Lung (tissue), 16 donors: ENCODE data around the gene MEG3. TPM values are rescaled to one million over a fixed set of nuclear protein-coding genes. Genes with fewer than 3 reads are reported as not detected.

ENCODE experiments used
- ATAC-seq: fragments of 200-7000 bp; cut with Tn5 transposase; one replicate; pipeline ENCODE4 v1.9.1; 2020; ENCODE audit warnings: moderate number of reproducible peaks; ENCODE audit not compliant: insufficient read depth, low FRiP score
- DNase-seq, 3 donors: peaks; one replicate each; pipeline ENCODE4 v3.0.0-alpha.2; 2013 to 2017
- H3K27ac ChIP-seq, 2 donors: one replicate each; pipeline ENCODE4 v1.5.1; 2013; ENCODE audit warnings: mild to moderate bottlenecking in 2 of 2, moderate library complexity in 2 of 2, control low read depth in 1 of 2, inconsistent platforms in 1 of 2, low read depth in 1 of 2, low read length in 1 of 2
- H3K27me3 ChIP-seq, 3 donors: one replicate each; pipeline ENCODE4 v1.5.1; 2013; ENCODE audit warnings: low read length in 2 of 3; ENCODE audit not compliant: control insufficient read depth in 3 of 3, insufficient read depth in 3 of 3
- H3K36me3 ChIP-seq, 4 donors: one replicate each; pipeline ENCODE4 v1.5.1; 2013; ENCODE audit warnings: low read length in 4 of 4, mild to moderate bottlenecking in 1 of 4, moderate library complexity in 1 of 4; ENCODE audit not compliant: control insufficient read depth in 4 of 4, insufficient read depth in 4 of 4
- H3K4me1 ChIP-seq, 5 donors: one replicate each; pipeline ENCODE4 v1.5.1; 2013; ENCODE audit warnings: low read length in 5 of 5, mild to moderate bottlenecking in 2 of 5, moderate library complexity in 1 of 5; ENCODE audit not compliant: control insufficient read depth in 5 of 5, insufficient read depth in 5 of 5
- H3K4me3 ChIP-seq: one replicate; pipeline ENCODE4 v1.5.1; 2013; ENCODE audit warnings: mild to moderate bottlenecking, control low read depth, moderate library complexity
- H3K9ac ChIP-seq, 2 donors: one replicate each; pipeline ENCODE4 v1.5.1; 2013; ENCODE audit warnings: low read length in 2 of 2, control low read depth in 1 of 2; ENCODE audit not compliant: insufficient read depth in 1 of 2
- H3K9me3 ChIP-seq, 4 donors: one replicate each; pipeline ENCODE4 v1.5.1; 2013; ENCODE audit warnings: low read length in 3 of 4, mild to moderate bottlenecking in 1 of 4, moderate library complexity in 1 of 4; ENCODE audit not compliant: control insufficient read depth in 4 of 4, insufficient read depth in 3 of 4
- CTCF ChIP-seq: IDR thresholded peaks from 2 replicates; pipeline ENCODE4 v1.5.1; 2012; ENCODE audit warnings: mild to moderate bottlenecking; ENCODE audit errors: control extremely low read depth, extremely low read depth
- WGBS, 2 donors: extraction: QIAGEN DNeasy Blood & Tissue Kit; methylation state at CpG; one replicate each; pipeline ENCODE4 v1.1.7; 2013; 5-methylcytosine and 5-hydroxymethylcytosine counted together
- long read RNA-seq, 5 donors: transcript quantifications; one replicate each; lab custom pipeline, GENCODE V29; 2026
- polyA plus RNA-seq, 2 donors: library from polyadenylated mRNA; stranded (reverse); fragments of 200-250 nt; gene quantifications; one replicate each; pipeline ENCODE4 v1.2.1, GENCODE V29; 2013
- total RNA-seq, 2 donors: library from RNA; depleted of rRNA in 1 of 2; stranded (reverse); fragments of >200 nt in 1 of 2; gene quantifications; one replicate each; pipeline ENCODE4 v1.2.1, GENCODE V29; 2014 to 2021
- donor health status: control.
- donor health status: control.
- donor health status: Bipolar disorder and iron deficiency.
- donor health status: healthy.
- donor health status: DM: yes; HTN: yes; CAD: no.

The MEG3 gene
- total RNA-seq (100 to 1,000 TPM in 1 of 2 donors, 1 to 10 TPM in 1; 8.0 to 267 TPM), polyA plus RNA-seq (10 to 100 TPM in 1 of 2 donors, 1 to 10 TPM in 1; 5.9 to 21.6 TPM)
- long read RNA-seq, donor 1, full-length matches to known transcripts: 153 of 160 reads
- long read RNA-seq, donor 1, partial matches to known transcripts: 7 of 160 reads
- long read RNA-seq, donor 1, other reads (novel, unspliced or antisense): 0 of 160 reads
- long read RNA-seq, donor 2, full-length matches to known transcripts: 35 of 35 reads
- long read RNA-seq, donor 2, partial matches to known transcripts: 0 of 35 reads
- long read RNA-seq, donor 2, other reads (novel, unspliced or antisense): 0 of 35 reads
- long read RNA-seq, donor 3, full-length matches to known transcripts: 96 of 109 reads
- long read RNA-seq, donor 3, partial matches to known transcripts: 13 of 109 reads
- long read RNA-seq, donor 3, other reads (novel, unspliced or antisense): 0 of 109 reads
- long read RNA-seq, donor 4, full-length matches to known transcripts: 43 of 48 reads
- long read RNA-seq, donor 4, partial matches to known transcripts: 5 of 48 reads
- long read RNA-seq, donor 4, other reads (novel, unspliced or antisense): 0 of 48 reads
- long read RNA-seq, donor 5, full-length matches to known transcripts: 124 of 129 reads
- long read RNA-seq, donor 5, partial matches to known transcripts: 5 of 129 reads
- long read RNA-seq, donor 5, other reads (novel, unspliced or antisense): 0 of 129 reads

GRCh38 chr14:100825713-100826331, at the start of gene MEG3:
Gene MEG3 (plus strand): TSS chr14:100826118.
- no peak for TF ChIP-seq CTCF
- DNase-seq (peak; percentile 87 to 90 (median 88)), ATAC-seq (no peak)
- Histone ChIP-seq H3K27me3 (peaks cover 0 to 21% (median 0%) of the 10 kb centered on the region in 3 donors), H3K9me3 (peaks cover 0 to 7% (median 2%) of the 10 kb centered on the region in 4 donors), H3K9ac (peak within 1 kb of the TSS; percentile 73 to 87), H3K4me1 (peaks cover 0 to 37% (median 17%) of the 10 kb centered on the region in 5 donors), H3K27ac (no peak within 1 kb of the TSS), H3K36me3 (no peaks in the 10 kb centered on the region), H3K4me3 (no peak within 1 kb of the TSS)
- 52 to 54% methylated on average over 38 to 39 of the region's 39 CpGs for WGBS, 2 donors

GRCh38 chr14:100776681-100777365, 49.1 kb upstream of the MEG3 start:
- Histone ChIP-seq H3K27ac (no peak overlapping the region), H3K9ac (no peak overlapping the region), H3K27me3 (no peaks in the 10 kb centered on the region), H3K9me3 (peaks cover 0 to 2% (median 0%) of the 10 kb centered on the region in 4 donors), H3K4me1 (peaks cover 0 to 10% (median 0%) of the 10 kb centered on the region in 5 donors), H3K4me3 (no peak overlapping the region), H3K36me3 (no peaks in the 10 kb centered on the region)
- ATAC-seq: no peak
- 82 to 93% methylated on average over 14 of the region's 14 CpGs for WGBS, 2 donors
- no peak for DNase-seq
- TF ChIP-seq CTCF: no peak

GRCh38 chr14:100777366-100777817, 48.5 kb upstream of the MEG3 start:
- no peak for DNase-seq
- Histone ChIP-seq H3K36me3 (no peaks in the 10 kb centered on the region), H3K27me3 (no peaks in the 10 kb centered on the region), H3K9me3 (no peaks in the 10 kb centered on the region), H3K4me1 (peaks cover 0 to 10% (median 0%) of the 10 kb centered on the region in 5 donors), H3K4me3 (no peak overlapping the region), H3K9ac (no peak overlapping the region), H3K27ac (no peak overlapping the region)
- TF ChIP-seq CTCF: no peak
- no peak for ATAC-seq
- WGBS, 2 donors: 89 to 93% methylated on average over 11 of the region's 11 CpGs
